ENCODE data around the gene KNOP1.

DNA sequence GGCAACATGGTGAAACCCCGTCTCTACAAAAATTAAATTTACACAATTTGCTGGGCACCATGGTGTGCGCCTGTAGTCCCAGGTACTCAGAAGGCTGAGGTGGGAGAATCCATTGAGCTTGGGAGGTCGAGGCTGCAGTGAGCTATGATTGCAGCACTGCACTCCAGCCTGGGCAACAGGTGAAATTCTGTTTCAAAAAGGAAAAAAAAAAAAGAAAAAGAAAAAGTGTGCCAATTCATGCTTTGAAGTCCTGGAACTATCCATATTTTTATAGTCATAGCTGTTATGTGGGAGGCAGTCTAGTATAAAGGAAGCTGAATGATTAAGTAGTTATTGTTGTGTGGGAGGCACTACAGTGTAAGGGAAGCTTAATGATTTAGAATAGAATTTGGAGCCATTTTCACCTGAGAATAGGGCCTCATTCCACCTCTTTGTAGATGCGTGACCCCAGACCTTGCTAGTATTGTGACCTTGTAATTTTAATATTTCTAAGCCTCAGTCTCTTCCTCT lies 31.6 kb upstream of the KNOP1 start:
- TF ChIP-seq, protein P1, sequence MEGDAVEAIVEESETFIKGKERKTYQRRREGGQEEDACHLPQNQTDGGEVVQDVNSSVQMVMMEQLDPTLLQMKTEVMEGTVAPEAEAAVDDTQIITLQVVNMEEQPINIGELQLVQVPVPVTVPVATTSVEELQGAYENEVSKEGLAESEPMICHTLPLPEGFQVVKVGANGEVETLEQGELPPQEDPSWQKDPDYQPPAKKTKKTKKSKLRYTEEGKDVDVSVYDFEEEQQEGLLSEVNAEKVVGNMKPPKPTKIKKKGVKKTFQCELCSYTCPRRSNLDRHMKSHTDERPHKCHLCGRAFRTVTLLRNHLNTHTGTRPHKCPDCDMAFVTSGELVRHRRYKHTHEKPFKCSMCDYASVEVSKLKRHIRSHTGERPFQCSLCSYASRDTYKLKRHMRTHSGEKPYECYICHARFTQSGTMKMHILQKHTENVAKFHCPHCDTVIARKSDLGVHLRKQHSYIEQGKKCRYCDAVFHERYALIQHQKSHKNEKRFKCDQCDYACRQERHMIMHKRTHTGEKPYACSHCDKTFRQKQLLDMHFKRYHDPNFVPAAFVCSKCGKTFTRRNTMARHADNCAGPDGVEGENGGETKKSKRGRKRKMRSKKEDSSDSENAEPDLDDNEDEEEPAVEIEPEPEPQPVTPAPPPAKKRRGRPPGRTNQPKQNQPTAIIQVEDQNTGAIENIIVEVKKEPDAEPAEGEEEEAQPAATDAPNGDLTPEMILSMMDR (IDR thresholded peaks at IDR 0.05; ENCODE audit: low read depth, low read length, poor library complexity, severe bottlenecking), result no peak
- TF ChIP-seq EZH2phosphoT487 (IDR thresholded peaks at IDR 0.05; ENCODE audit: borderline replicate concordance, low read length), result no peak

All from DOHH2 (cell line).